ENCODE data around the gene ABCA5.

Gene ABCA5

GRCh38 chr17:69250641-69251040 lies 76.3 kb downstream of the ABCA5 start:
- TF ChIP-seq, protein P1, sequence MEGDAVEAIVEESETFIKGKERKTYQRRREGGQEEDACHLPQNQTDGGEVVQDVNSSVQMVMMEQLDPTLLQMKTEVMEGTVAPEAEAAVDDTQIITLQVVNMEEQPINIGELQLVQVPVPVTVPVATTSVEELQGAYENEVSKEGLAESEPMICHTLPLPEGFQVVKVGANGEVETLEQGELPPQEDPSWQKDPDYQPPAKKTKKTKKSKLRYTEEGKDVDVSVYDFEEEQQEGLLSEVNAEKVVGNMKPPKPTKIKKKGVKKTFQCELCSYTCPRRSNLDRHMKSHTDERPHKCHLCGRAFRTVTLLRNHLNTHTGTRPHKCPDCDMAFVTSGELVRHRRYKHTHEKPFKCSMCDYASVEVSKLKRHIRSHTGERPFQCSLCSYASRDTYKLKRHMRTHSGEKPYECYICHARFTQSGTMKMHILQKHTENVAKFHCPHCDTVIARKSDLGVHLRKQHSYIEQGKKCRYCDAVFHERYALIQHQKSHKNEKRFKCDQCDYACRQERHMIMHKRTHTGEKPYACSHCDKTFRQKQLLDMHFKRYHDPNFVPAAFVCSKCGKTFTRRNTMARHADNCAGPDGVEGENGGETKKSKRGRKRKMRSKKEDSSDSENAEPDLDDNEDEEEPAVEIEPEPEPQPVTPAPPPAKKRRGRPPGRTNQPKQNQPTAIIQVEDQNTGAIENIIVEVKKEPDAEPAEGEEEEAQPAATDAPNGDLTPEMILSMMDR (IDR thresholded peaks at IDR 0.05; ENCODE audit: low read depth, low read length): no peak
- DNase-seq: no peak
- Histone ChIP-seq H3K36me3 (peaks cover 38% of the 10 kb centered on the region), H3K27ac (no peak overlapping the region), H3K9me3 (ENCODE audit: severe bottlenecking) (no peaks in the 10 kb centered on the region), H3K4me3 (ENCODE audit: low read depth, low read length) (no peak overlapping the region), H3K27me3 (ENCODE audit: insufficient read depth, low read depth, severe bottlenecking) (no peaks in the 10 kb centered on the region)

GRCh38 chr17:69246726-69247375 lies 80.1 kb downstream of the ABCA5 start:
- Histone ChIP-seq H3K36me3 (peaks cover 8% of the 10 kb centered on the region), H3K27me3 (ENCODE audit: insufficient read depth, low read depth, severe bottlenecking) (no peaks in the 10 kb centered on the region), H3K27ac (no peak overlapping the region), H3K9me3 (ENCODE audit: severe bottlenecking) (no peaks in the 10 kb centered on the region), H3K4me3 (ENCODE audit: low read depth, low read length) (no peak overlapping the region)
- no peak for DNase-seq
- TF ChIP-seq, protein P1 (IDR thresholded peaks at IDR 0.05; ENCODE audit: low read depth, low read length): peak; percentile 13; the same call in 1 of the 2 replicates

GRCh38 chr17:69246202-69246601 lies 80.7 kb downstream of the ABCA5 start:
- TF ChIP-seq, protein P1 (IDR thresholded peaks at IDR 0.05; ENCODE audit: low read depth, low read length): no peak
- no peak overlapping the region for H3K27ac ChIP-seq
- DNase-seq: no peak
- no peaks in the 10 kb centered on the region for H3K27me3 ChIP-seq (ENCODE audit: insufficient read depth, low read depth, severe bottlenecking)
- no peaks in the 10 kb centered on the region for H3K9me3 ChIP-seq (ENCODE audit: severe bottlenecking)
- no peak overlapping the region for H3K4me3 ChIP-seq (ENCODE audit: low read depth, low read length)
- peaks cover 8% of the 10 kb centered on the region for H3K36me3 ChIP-seq

GRCh38 chr17:69245617-69246016 lies 81.3 kb downstream of the ABCA5 start:
- no peak for DNase-seq
- Histone ChIP-seq H3K4me3 (ENCODE audit: low read depth, low read length) (no peak overlapping the region), H3K9me3 (ENCODE audit: severe bottlenecking) (no peaks in the 10 kb centered on the region), H3K36me3 (peaks cover 3% of the 10 kb centered on the region), H3K27me3 (ENCODE audit: insufficient read depth, low read depth, severe bottlenecking) (no peaks in the 10 kb centered on the region), H3K27ac (no peak overlapping the region)
- TF ChIP-seq, protein P1 (IDR thresholded peaks at IDR 0.05; ENCODE audit: low read depth, low read length): no peak

DNA sequence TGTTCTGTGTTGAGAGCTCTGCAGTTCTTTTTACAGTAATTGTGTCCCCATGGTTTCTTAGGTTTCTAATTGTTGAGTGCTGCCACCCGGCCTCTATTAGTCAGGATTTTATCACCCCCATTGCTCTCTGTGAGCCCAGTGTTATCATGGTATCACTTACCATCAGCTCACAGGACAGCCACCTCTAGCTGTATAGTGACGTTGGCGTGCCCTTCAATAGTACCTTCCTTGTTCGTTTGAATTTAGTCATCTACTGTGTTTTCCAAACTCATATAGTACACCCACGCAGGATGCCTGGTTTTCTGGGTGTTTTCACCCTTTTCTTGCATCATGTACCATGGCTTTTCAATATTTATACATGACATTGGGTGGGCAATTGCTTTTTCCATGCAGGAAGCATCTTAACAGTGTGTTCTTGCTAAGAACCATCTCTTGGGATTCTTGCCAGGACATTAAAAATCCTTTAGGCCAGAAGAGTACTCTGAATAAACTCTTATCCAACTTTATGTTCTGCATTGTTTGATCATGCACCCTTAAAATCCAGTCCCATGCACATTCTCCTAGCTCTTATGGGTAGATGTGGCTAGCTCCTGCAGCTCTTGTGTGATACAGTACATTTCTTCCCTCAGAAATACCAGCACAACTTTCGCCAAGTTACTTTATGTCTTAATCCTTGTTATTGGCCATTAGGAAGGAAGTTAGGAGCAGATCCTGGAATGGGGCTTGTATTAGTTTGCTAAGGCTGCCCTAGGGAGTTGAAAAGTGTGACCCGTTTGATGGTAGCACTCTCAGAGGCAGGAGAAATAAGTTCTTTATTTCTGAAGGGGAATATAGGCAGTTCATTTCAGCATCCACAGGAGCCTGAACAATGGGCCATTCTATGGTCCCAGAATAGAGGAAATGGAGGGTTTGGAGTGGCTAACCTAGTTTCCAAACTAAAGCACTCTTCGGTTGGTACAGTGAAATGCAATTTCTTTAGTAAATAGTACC lies 87.0 kb downstream of the ABCA5 start:
- Histone ChIP-seq H3K27me3 (ENCODE audit: insufficient read depth, low read depth, severe bottlenecking) (no peaks in the 10 kb centered on the region), H3K4me3 (ENCODE audit: low read depth, low read length) (no peak overlapping the region), H3K27ac (no peak overlapping the region), H3K9me3 (ENCODE audit: severe bottlenecking) (no peaks in the 10 kb centered on the region), H3K36me3 (no peaks in the 10 kb centered on the region; the same call in 1 of the 2 replicates)
- DNase-seq: no peak
- TF ChIP-seq, protein P1 (IDR thresholded peaks at IDR 0.05; ENCODE audit: low read depth, low read length): no peak
